ENCODE data around the gene CRB3.

Gene CRB3

GRCh38 chr19:6439743-6440142, 24.3 kb upstream of the CRB3 start:
- H3K9ac ChIP-seq (ENCODE audit: low read depth in 1 of 2, low read length in 2 of 2): no peak overlapping the region

GRCh38 chr19:6440905-6441304, 23.2 kb upstream of the CRB3 start:
- Histone ChIP-seq H3K9ac (ENCODE audit: low read depth in 1 of 2, low read length in 2 of 2) (no peak overlapping the region), H3K27ac (ENCODE audit: low read depth in 2 of 2, low read length in 2 of 2) (no peak overlapping the region), H3K36me3 (ENCODE audit: control insufficient read depth in 2 of 2, insufficient read depth in 2 of 2, low read length in 2 of 2) (peaks cover 0 to 2% of the 10 kb centered on the region in 2 donors), H3K4me3 (ENCODE audit: low read length in 2 of 2) (no peak overlapping the region), H3K9me3 (ENCODE audit: control insufficient read depth in 2 of 2, low read length in 2 of 2) (no peaks in the 10 kb centered on the region), H3K27me3 (ENCODE audit: control insufficient read depth in 2 of 2, insufficient read depth in 2 of 2, low read length in 2 of 2) (no peaks in the 10 kb centered on the region), H3K4me1 (ENCODE audit: control insufficient read depth in 2 of 2, insufficient read depth in 2 of 2, low read length in 2 of 2) (no peaks in the 10 kb centered on the region)

More at GRCh38 chr19:6439743-6440142, 24.3 kb upstream of the CRB3 start:
- Histone ChIP-seq H3K36me3 (ENCODE audit: control insufficient read depth in 2 of 2, insufficient read depth in 2 of 2, low read length in 2 of 2) (no peaks in the 10 kb centered on the region), H3K4me1 (ENCODE audit: control insufficient read depth in 2 of 2, insufficient read depth in 2 of 2, low read length in 2 of 2) (no peaks in the 10 kb centered on the region), H3K4me3 (ENCODE audit: low read length in 2 of 2) (no peak overlapping the region), H3K27ac (ENCODE audit: low read depth in 2 of 2, low read length in 2 of 2) (no peak overlapping the region), H3K27me3 (ENCODE audit: control insufficient read depth in 2 of 2, insufficient read depth in 2 of 2, low read length in 2 of 2) (no peaks in the 10 kb centered on the region), H3K9me3 (ENCODE audit: control insufficient read depth in 2 of 2, low read length in 2 of 2) (no peaks in the 10 kb centered on the region)

GRCh38 chr19:6442087-6442688, 21.9 kb upstream of the CRB3 start:
- Histone ChIP-seq H3K36me3 (ENCODE audit: control insufficient read depth in 2 of 2, insufficient read depth in 2 of 2, low read length in 2 of 2) (peaks cover 0 to 3% of the 10 kb centered on the region in 2 donors), H3K9ac (ENCODE audit: low read depth in 1 of 2, low read length in 2 of 2) (no peak overlapping the region), H3K9me3 (ENCODE audit: control insufficient read depth in 2 of 2, low read length in 2 of 2) (no peaks in the 10 kb centered on the region)

GRCh38 chr19:6443986-6444385, 20.1 kb upstream of the CRB3 start:
- H3K27ac ChIP-seq (ENCODE audit: low read depth in 2 of 2, low read length in 2 of 2): no peak overlapping the region
- H3K4me1 ChIP-seq (ENCODE audit: control insufficient read depth in 2 of 2, insufficient read depth in 2 of 2, low read length in 2 of 2): no peaks in the 10 kb centered on the region
- no peaks in the 10 kb centered on the region for H3K9me3 ChIP-seq (ENCODE audit: control insufficient read depth in 2 of 2, low read length in 2 of 2)
- no peaks in the 10 kb centered on the region for H3K27me3 ChIP-seq (ENCODE audit: control insufficient read depth in 2 of 2, insufficient read depth in 2 of 2, low read length in 2 of 2)
- H3K4me3 ChIP-seq (ENCODE audit: low read length in 2 of 2): no peak overlapping the region
- no peak overlapping the region for H3K9ac ChIP-seq (ENCODE audit: low read depth in 1 of 2, low read length in 2 of 2)
- H3K36me3 ChIP-seq (ENCODE audit: control insufficient read depth in 2 of 2, insufficient read depth in 2 of 2, low read length in 2 of 2): peaks cover 0 to 3% of the 10 kb centered on the region in 2 donors

More at GRCh38 chr19:6442087-6442688, 21.9 kb upstream of the CRB3 start:
- Histone ChIP-seq H3K4me3 (ENCODE audit: low read length in 2 of 2) (no peak overlapping the region), H3K4me1 (ENCODE audit: control insufficient read depth in 2 of 2, insufficient read depth in 2 of 2, low read length in 2 of 2) (no peaks in the 10 kb centered on the region), H3K27ac (ENCODE audit: low read depth in 2 of 2, low read length in 2 of 2) (no peak overlapping the region), H3K27me3 (ENCODE audit: control insufficient read depth in 2 of 2, insufficient read depth in 2 of 2, low read length in 2 of 2) (no peaks in the 10 kb centered on the region)

- Histone ChIP-seq H3K9ac (ENCODE audit: low read depth in 1 of 2, low read length in 2 of 2) (no peak overlapping the region), H3K36me3 (ENCODE audit: control insufficient read depth in 2 of 2, insufficient read depth in 2 of 2, low read length in 2 of 2) (peaks cover 4 to 5% of the 10 kb centered on the region in 2 donors), H3K4me3 (ENCODE audit: low read length in 2 of 2) (no peak overlapping the region), H3K27ac (ENCODE audit: low read depth in 2 of 2, low read length in 2 of 2) (no peak overlapping the region), H3K4me1 (ENCODE audit: control insufficient read depth in 2 of 2, insufficient read depth in 2 of 2, low read length in 2 of 2) (no peaks in the 10 kb centered on the region), H3K9me3 (ENCODE audit: control insufficient read depth in 2 of 2, low read length in 2 of 2) (no peaks in the 10 kb centered on the region), H3K27me3 (ENCODE audit: control insufficient read depth in 2 of 2, insufficient read depth in 2 of 2, low read length in 2 of 2) (no peaks in the 10 kb centered on the region)
Observed at GRCh38 chr19:6446452-6446851, 17.6 kb upstream of the CRB3 start.

- H3K36me3 ChIP-seq (ENCODE audit: control insufficient read depth in 2 of 2, insufficient read depth in 2 of 2, low read length in 2 of 2): peaks cover 5 to 9% of the 10 kb centered on the region in 2 donors
- no peak overlapping the region for H3K9ac ChIP-seq (ENCODE audit: low read depth in 1 of 2, low read length in 2 of 2)
Observed at GRCh38 chr19:6448045-6448444, 16.0 kb upstream of the CRB3 start.

GRCh38 chr19:6450166-6450565, 13.9 kb upstream of the CRB3 start:
- no peaks in the 10 kb centered on the region for H3K4me1 ChIP-seq (ENCODE audit: control insufficient read depth in 2 of 2, insufficient read depth in 2 of 2, low read length in 2 of 2)
- peaks cover 0 to 3% of the 10 kb centered on the region in 2 donors for H3K9me3 ChIP-seq (ENCODE audit: control insufficient read depth in 2 of 2, low read length in 2 of 2)
- no peak overlapping the region for H3K27ac ChIP-seq (ENCODE audit: low read depth in 2 of 2, low read length in 2 of 2)
- H3K9ac ChIP-seq (ENCODE audit: low read depth in 1 of 2, low read length in 2 of 2): no peak overlapping the region
- H3K27me3 ChIP-seq (ENCODE audit: control insufficient read depth in 2 of 2, insufficient read depth in 2 of 2, low read length in 2 of 2): no peaks in the 10 kb centered on the region
- H3K4me3 ChIP-seq (ENCODE audit: low read length in 2 of 2): no peak overlapping the region
- H3K36me3 ChIP-seq (ENCODE audit: control insufficient read depth in 2 of 2, insufficient read depth in 2 of 2, low read length in 2 of 2): peaks cover 19 to 21% of the 10 kb centered on the region in 2 donors

More at GRCh38 chr19:6448045-6448444, 16.0 kb upstream of the CRB3 start:
- no peaks in the 10 kb centered on the region for H3K4me1 ChIP-seq (ENCODE audit: control insufficient read depth in 2 of 2, insufficient read depth in 2 of 2, low read length in 2 of 2)
- no peaks in the 10 kb centered on the region for H3K9me3 ChIP-seq (ENCODE audit: control insufficient read depth in 2 of 2, low read length in 2 of 2)
- H3K27me3 ChIP-seq (ENCODE audit: control insufficient read depth in 2 of 2, insufficient read depth in 2 of 2, low read length in 2 of 2): no peaks in the 10 kb centered on the region
- H3K4me3 ChIP-seq (ENCODE audit: low read length in 2 of 2): no peak overlapping the region
- H3K27ac ChIP-seq (ENCODE audit: low read depth in 2 of 2, low read length in 2 of 2): no peak overlapping the region

GRCh38 chr19:6451583-6452222, 12.4 kb upstream of the CRB3 start:
- H3K27ac ChIP-seq (ENCODE audit: low read depth in 2 of 2, low read length in 2 of 2): no peak overlapping the region
- no peaks in the 10 kb centered on the region for H3K27me3 ChIP-seq (ENCODE audit: control insufficient read depth in 2 of 2, insufficient read depth in 2 of 2, low read length in 2 of 2)
- H3K4me3 ChIP-seq (ENCODE audit: low read length in 2 of 2): no peak overlapping the region
- no peak overlapping the region for H3K9ac ChIP-seq (ENCODE audit: low read depth in 1 of 2, low read length in 2 of 2)
- peaks cover 0 to 3% of the 10 kb centered on the region in 2 donors for H3K9me3 ChIP-seq (ENCODE audit: control insufficient read depth in 2 of 2, low read length in 2 of 2)
- peaks cover 22 to 24% of the 10 kb centered on the region in 2 donors for H3K36me3 ChIP-seq (ENCODE audit: control insufficient read depth in 2 of 2, insufficient read depth in 2 of 2, low read length in 2 of 2)
- H3K4me1 ChIP-seq (ENCODE audit: control insufficient read depth in 2 of 2, insufficient read depth in 2 of 2, low read length in 2 of 2): no peaks in the 10 kb centered on the region

GRCh38 chr19:6452223-6452614, 11.9 kb upstream of the CRB3 start:
- Histone ChIP-seq H3K9ac (ENCODE audit: low read depth in 1 of 2, low read length in 2 of 2) (no peak overlapping the region), H3K4me1 (ENCODE audit: control insufficient read depth in 2 of 2, insufficient read depth in 2 of 2, low read length in 2 of 2) (no peaks in the 10 kb centered on the region), H3K36me3 (ENCODE audit: control insufficient read depth in 2 of 2, insufficient read depth in 2 of 2, low read length in 2 of 2) (peaks cover 22 to 27% of the 10 kb centered on the region in 2 donors), H3K27ac (ENCODE audit: low read depth in 2 of 2, low read length in 2 of 2) (no peak overlapping the region), H3K27me3 (ENCODE audit: control insufficient read depth in 2 of 2, insufficient read depth in 2 of 2, low read length in 2 of 2) (no peaks in the 10 kb centered on the region), H3K4me3 (ENCODE audit: low read length in 2 of 2) (no peak overlapping the region), H3K9me3 (ENCODE audit: control insufficient read depth in 2 of 2, low read length in 2 of 2) (peaks cover 0 to 3% of the 10 kb centered on the region in 2 donors)

GRCh38 chr19:6452899-6453298, 11.2 kb upstream of the CRB3 start:
- H3K4me1 ChIP-seq (ENCODE audit: control insufficient read depth in 2 of 2, insufficient read depth in 2 of 2, low read length in 2 of 2): no peaks in the 10 kb centered on the region
- no peak overlapping the region for H3K4me3 ChIP-seq (ENCODE audit: low read length in 2 of 2)
- peaks cover 22 to 33% of the 10 kb centered on the region in 2 donors for H3K36me3 ChIP-seq (ENCODE audit: control insufficient read depth in 2 of 2, insufficient read depth in 2 of 2, low read length in 2 of 2)
- peaks cover 0 to 3% of the 10 kb centered on the region in 2 donors for H3K9me3 ChIP-seq (ENCODE audit: control insufficient read depth in 2 of 2, low read length in 2 of 2)
- no peak overlapping the region for H3K9ac ChIP-seq (ENCODE audit: low read depth in 1 of 2, low read length in 2 of 2)
- H3K27me3 ChIP-seq (ENCODE audit: control insufficient read depth in 2 of 2, insufficient read depth in 2 of 2, low read length in 2 of 2): no peaks in the 10 kb centered on the region
- no peak overlapping the region for H3K27ac ChIP-seq (ENCODE audit: low read depth in 2 of 2, low read length in 2 of 2)

All from mucosa of rectum (tissue), 2 donors.